H9 (cell line): ENCODE results near the gene DCHS2. TPM values are rescaled to one million over a fixed set of nuclear protein-coding genes. Genes with fewer than 3 reads are reported as not detected.

Experiments used
- DNase-seq: peaks from one replicate; pipeline ENCODE4 v3.0.0-alpha.2; 2017
- H2AFZ ChIP-seq: one replicate; pipeline ENCODE4 v1.6.1; 2013; ENCODE audit warnings: mild to moderate bottlenecking, low read length, control low read depth, moderate library complexity
- H2AK5ac ChIP-seq: 2 replicates; pipeline ENCODE4 v1.6.1; 2013; ENCODE audit warnings: low read length, control low read depth, mixed read lengths; ENCODE audit not compliant: insufficient read length
- H2BK120ac ChIP-seq: one replicate; pipeline ENCODE4 v1.6.1; 2013; ENCODE audit warnings: low read depth, mild to moderate bottlenecking, low read length, control low read depth, inconsistent platforms; ENCODE audit not compliant: poor library complexity, severe bottlenecking
- H2BK12ac ChIP-seq: 2 replicates; pipeline ENCODE4 v1.6.1; 2013; ENCODE audit warnings: low read length, control low read depth, mixed read lengths, low read depth; ENCODE audit not compliant: insufficient read length
- H2BK15ac ChIP-seq: 2 replicates; pipeline ENCODE4 v1.6.1; 2013; ENCODE audit warnings: low read depth, low read length, control low read depth
- H2BK20ac ChIP-seq: one replicate; pipeline ENCODE4 v1.6.1; 2013; ENCODE audit warnings: low read depth, mild to moderate bottlenecking, low read length, control low read depth, inconsistent platforms; ENCODE audit not compliant: poor library complexity, severe bottlenecking
- H2BK5ac ChIP-seq: 2 replicates; pipeline ENCODE4 v1.6.1; 2013; ENCODE audit warnings: low read length, control low read depth, mixed read lengths; ENCODE audit not compliant: insufficient read length
- H3K14ac ChIP-seq: 2 replicates; pipeline ENCODE4 v1.6.1; 2013; ENCODE audit warnings: low read length, control low read depth; ENCODE audit not compliant: insufficient read depth
- H3K18ac ChIP-seq: 2 replicates; pipeline ENCODE4 v1.6.1; 2013; ENCODE audit warnings: low read depth, mild to moderate bottlenecking, mixed read lengths, low read length, control low read depth; ENCODE audit not compliant: insufficient read length
- H3K23ac ChIP-seq: 2 replicates; pipeline ENCODE4 v1.6.1; 2013; ENCODE audit warnings: low read length, control low read depth, mixed read lengths, low read depth; ENCODE audit not compliant: insufficient read length
- H3K23me2 ChIP-seq: 2 replicates; pipeline ENCODE4 v1.6.1; 2013; ENCODE audit warnings: low read depth, mild to moderate bottlenecking, mixed read lengths, low read length, control low read depth; ENCODE audit not compliant: insufficient read length, poor library complexity, severe bottlenecking
- H3K27ac ChIP-seq: 2 replicates; pipeline ENCODE4 v1.5.1; 2013; ENCODE audit warnings: low read length, control low read depth, mixed read lengths, low read depth; ENCODE audit not compliant: insufficient read length
- H3K27me3 ChIP-seq: 2 replicates; pipeline ENCODE4 v1.6.1; 2013; ENCODE audit warnings: low read length, control low read depth, inconsistent platforms; ENCODE audit not compliant: insufficient read depth
- H3K4ac ChIP-seq: 2 replicates; pipeline ENCODE4 v1.6.1; 2013; ENCODE audit warnings: low read depth, mild to moderate bottlenecking, control low read depth, inconsistent platforms, low read length, moderate library complexity
- H3K4me1 ChIP-seq: 2 replicates; pipeline ENCODE4 v1.6.1; 2013; ENCODE audit warnings: low read length, control low read depth, inconsistent platforms; ENCODE audit not compliant: insufficient read depth
- H3K4me2 ChIP-seq: 2 replicates; pipeline ENCODE4 v1.6.1; 2013; ENCODE audit warnings: low read length, control low read depth, mixed read lengths; ENCODE audit not compliant: insufficient read length, insufficient read depth
- H3K56ac ChIP-seq: 2 replicates; pipeline ENCODE4 v1.6.1; 2013; ENCODE audit warnings: low read depth, mild to moderate bottlenecking, mixed read lengths, low read length, control low read depth; ENCODE audit not compliant: insufficient read length
- H3K79me1 ChIP-seq: 2 replicates; pipeline ENCODE4 v1.6.1; 2013; ENCODE audit warnings: low read depth, mild to moderate bottlenecking, moderate library complexity, low read length, control low read depth, inconsistent platforms; ENCODE audit not compliant: insufficient read depth, poor library complexity, severe bottlenecking
- H3K79me2 ChIP-seq: 2 replicates; pipeline ENCODE4 v1.6.1; 2013; ENCODE audit warnings: low read length, control low read depth, inconsistent platforms; ENCODE audit not compliant: insufficient read depth
- H3K9ac ChIP-seq: 2 replicates; pipeline ENCODE4 v1.6.1; 2013; ENCODE audit warnings: low read length, control low read depth, mixed read lengths; ENCODE audit not compliant: insufficient read length; ENCODE audit errors: extremely low read depth
- H3K9me3 ChIP-seq: one replicate; pipeline ENCODE4 v1.6.1; 2013; ENCODE audit warnings: low read depth, low read length, inconsistent platforms; ENCODE audit not compliant: control insufficient read depth
- H3T11ph ChIP-seq: one replicate; pipeline ENCODE4 v1.6.1; 2013; ENCODE audit warnings: mild to moderate bottlenecking, low read length, control low read depth, inconsistent platforms
- H4K20me1 ChIP-seq: one replicate; pipeline ENCODE4 v1.6.1; 2013; ENCODE audit not compliant: control insufficient read depth, insufficient read length, insufficient read depth
- H4K5ac ChIP-seq: 2 replicates; pipeline ENCODE4 v1.6.1; 2013; ENCODE audit warnings: low read depth, mild to moderate bottlenecking, mixed read lengths, low read length, control low read depth; ENCODE audit not compliant: insufficient read length
- H4K8ac ChIP-seq: replicated peaks from 2 replicates; pipeline ENCODE4 v1.6.1; 2013; ENCODE audit warnings: low read length, control low read depth, mixed read lengths, low read depth; ENCODE audit not compliant: insufficient read length
- H4K91ac ChIP-seq: 2 replicates; pipeline ENCODE4 v1.6.1; 2013; ENCODE audit warnings: low read depth, mild to moderate bottlenecking, moderate library complexity, mixed read lengths, low read length, control low read depth; ENCODE audit not compliant: insufficient read length
- H3K27ac Mint-ChIP-seq, 3 experiments: 2 replicates in 2 of 3; 3 replicates in 1 of 3; pipeline ENCODE4 v1.8.0; 2020 to 2021; ENCODE audit warnings: mixed read lengths in 3 of 3, mild to moderate bottlenecking in 1 of 3, moderate library complexity in 1 of 3
- H3K27me3 Mint-ChIP-seq: 2 replicates; pipeline ENCODE4 v1.8.0; 2021; ENCODE audit warnings: low read depth, mild to moderate bottlenecking, moderate library complexity, mixed read lengths
- H3K36me3 Mint-ChIP-seq, 3 experiments: 2 replicates in 2 of 3; 3 replicates in 1 of 3; pipeline ENCODE4 v1.8.0; 2020 to 2021; ENCODE audit warnings: low read depth in 3 of 3, mixed read lengths in 3 of 3; ENCODE audit not compliant: insufficient read depth in 1 of 3
- H3K4me1 Mint-ChIP-seq, 2 experiments: 2 replicates each; pipeline ENCODE4 v1.8.0; 2020; ENCODE audit warnings: mixed read lengths in 2 of 2
- H3K4me3 Mint-ChIP-seq, 2 experiments: 2 replicates in 1 of 2; 3 replicates in 1 of 2; pipeline ENCODE4 v1.8.0; 2020 to 2021; ENCODE audit warnings: mild to moderate bottlenecking in 2 of 2, mixed read lengths in 2 of 2, moderate library complexity in 1 of 2
- H3K9me3 Mint-ChIP-seq, 2 experiments: 2 replicates in 1 of 2; 3 replicates in 1 of 2; pipeline ENCODE4 v1.8.0; 2020; ENCODE audit warnings: mild to moderate bottlenecking in 2 of 2, mixed read lengths in 2 of 2, moderate library complexity in 1 of 2
- WGBS: extraction: QIAGEN DNeasy Blood & Tissue Kit; methylation state at CpG from one replicate; pipeline ENCODE4 v1.1.7; 2013; ENCODE audit warnings: missing lambda C conversion rate, low lambda C conversion rate, mixed read lengths; ENCODE audit not compliant: insufficient read length; ENCODE audit errors: extremely low coverage; 5-methylcytosine and 5-hydroxymethylcytosine counted together
- total RNA-seq: library from RNA; stranded (reverse); gene quantifications from 2 replicates; pipeline ENCODE4 v1.2.1, GENCODE V29; 2021
- TF ChIP-seq, protein P1 (sequence below): fragments of 200-600 bp; sonication (generic); conservative IDR thresholded peaks from 3 replicates; pipeline ENCODE4 v1.8.0; 2021; ENCODE audit warnings: antibody characterized with exemption, mild to moderate bottlenecking

DCHS2 gene
- total RNA-seq, 1 experiment from 2014 or later = 0.57 TPM

DNA sequence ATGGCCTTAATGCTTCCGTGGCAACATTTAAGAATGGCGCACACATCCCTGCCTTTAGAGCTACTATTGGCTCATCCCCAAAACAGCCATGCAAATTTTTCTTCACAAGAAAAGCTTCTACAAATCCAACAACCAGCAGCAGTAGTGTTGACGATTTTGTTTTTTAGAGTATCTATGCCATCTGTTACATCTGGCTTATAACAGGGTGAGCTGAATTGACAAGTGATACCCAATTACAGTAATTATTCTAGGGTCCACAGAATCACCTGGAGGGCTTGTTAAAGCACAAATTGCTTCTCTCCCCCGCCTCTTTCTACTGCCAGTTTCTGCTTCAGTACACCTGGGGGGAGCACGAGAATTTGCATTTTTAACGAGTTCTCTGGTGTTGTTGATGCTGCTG is 34.1 kb downstream of the DCHS2 start:
- no peak overlapping the region for H2BK12ac ChIP-seq
- H3K27ac ChIP-seq = no peak overlapping the region
- H3K23ac ChIP-seq = no peak overlapping the region
- Mint-ChIP-seq H3K27me3 (no peaks in the 10 kb centered on the region), H3K27ac (no peak overlapping the region), H3K9me3 (no peaks in the 10 kb centered on the region), H3K4me3 (no peak overlapping the region), H3K36me3 (0 out of 7 replicates have a peak, but pooled peaks cover 0 to 1% (median 0%) of the 10 kb centered on the region in 3 experiments), H3K4me1 (peaks cover 7 to 9% of the 10 kb centered on the region in 2 experiments)
- H2AK5ac ChIP-seq = no peak overlapping the region
- no peaks in the 10 kb centered on the region for H3K27me3 ChIP-seq
- no peak overlapping the region for H3K4me2 ChIP-seq
- DNase-seq = no peak
- H2BK20ac ChIP-seq = no peak overlapping the region
- H4K91ac ChIP-seq = no peak overlapping the region
- H2AFZ ChIP-seq = no peak overlapping the region
- no peak overlapping the region for H3K18ac ChIP-seq
- no peak overlapping the region for H3K14ac ChIP-seq
- H3K23me2 ChIP-seq = no peaks in the 10 kb centered on the region
- H3K79me1 ChIP-seq = no peaks in the 10 kb centered on the region
- H3K56ac ChIP-seq = no peak overlapping the region
- H3K9ac ChIP-seq = no peak overlapping the region
- no peak overlapping the region for H4K5ac ChIP-seq
- no peak overlapping the region for H3K4ac ChIP-seq
- H3K4me1 ChIP-seq = no peaks in the 10 kb centered on the region
- no peak overlapping the region for H2BK5ac ChIP-seq
- H2BK120ac ChIP-seq = no peak overlapping the region
- no peaks in the 10 kb centered on the region for H4K20me1 ChIP-seq
- H3T11ph ChIP-seq = no peak overlapping the region
- no peaks in the 10 kb centered on the region for H3K79me2 ChIP-seq
- TF ChIP-seq, protein P1, sequence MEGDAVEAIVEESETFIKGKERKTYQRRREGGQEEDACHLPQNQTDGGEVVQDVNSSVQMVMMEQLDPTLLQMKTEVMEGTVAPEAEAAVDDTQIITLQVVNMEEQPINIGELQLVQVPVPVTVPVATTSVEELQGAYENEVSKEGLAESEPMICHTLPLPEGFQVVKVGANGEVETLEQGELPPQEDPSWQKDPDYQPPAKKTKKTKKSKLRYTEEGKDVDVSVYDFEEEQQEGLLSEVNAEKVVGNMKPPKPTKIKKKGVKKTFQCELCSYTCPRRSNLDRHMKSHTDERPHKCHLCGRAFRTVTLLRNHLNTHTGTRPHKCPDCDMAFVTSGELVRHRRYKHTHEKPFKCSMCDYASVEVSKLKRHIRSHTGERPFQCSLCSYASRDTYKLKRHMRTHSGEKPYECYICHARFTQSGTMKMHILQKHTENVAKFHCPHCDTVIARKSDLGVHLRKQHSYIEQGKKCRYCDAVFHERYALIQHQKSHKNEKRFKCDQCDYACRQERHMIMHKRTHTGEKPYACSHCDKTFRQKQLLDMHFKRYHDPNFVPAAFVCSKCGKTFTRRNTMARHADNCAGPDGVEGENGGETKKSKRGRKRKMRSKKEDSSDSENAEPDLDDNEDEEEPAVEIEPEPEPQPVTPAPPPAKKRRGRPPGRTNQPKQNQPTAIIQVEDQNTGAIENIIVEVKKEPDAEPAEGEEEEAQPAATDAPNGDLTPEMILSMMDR = no peak
- no CpG with 5 or more reads among the region's 6 CpGs for WGBS
- H3K9me3 ChIP-seq = no peaks in the 10 kb centered on the region
- H4K8ac ChIP-seq = no peak overlapping the region
- H2BK15ac ChIP-seq = no peak overlapping the region
